ENCODE measurements around the gene KCNIP4. TPM values are rescaled to one million over a fixed set of nuclear protein-coding genes. Genes with fewer than 3 reads are reported as not detected.
A peak's percentile ranks its signal among the peaks of the same experiment; 100 is the strongest.
"Not testable (repeated sequence)": the region's sequence is repeated elsewhere in the genome, so short reads cannot be mapped to it uniquely, and the experiment has no call there.

Gene KCNIP4
- total RNA-seq, 2 donors from 2014 or later = 1.2 TPM; not detected in 1

- Histone ChIP-seq H3K27me3 (replicated peaks; ENCODE audit: insufficient read depth) (no peaks in the 10 kb centered on the region), H3K4me3 (no peak overlapping the region), H3K36me3 (no peaks in the 10 kb centered on the region), H3K9me3 (no peaks in the 10 kb centered on the region), H3K4me1 (replicated peaks) (no peaks in the 10 kb centered on the region), H3K27ac (no peak overlapping the region)
- peak; percentile 65 for TF ChIP-seq POLR2AphosphoS5 (IDR thresholded peaks at IDR 0.05)
- no peak for TF ChIP-seq CTCF (IDR thresholded peaks at IDR 0.05)
- 8% methylated on average over 1 of the region's 1 CpG for WGBS
- intact Hi-C loops (cut with DNase I) = no loop called here
- DNase-seq (ENCODE audit: low spot score) = peak; percentile 41
These were observed 1134.9 kb downstream of the KCNIP4 start for GRCh38 chr4:20813700-20814099.

- 8% methylated on average over 4 of the region's 4 CpGs for WGBS
- H3K9me3 ChIP-seq = no peaks in the 10 kb centered on the region
- no peaks in the 10 kb centered on the region for H3K4me1 ChIP-seq (replicated peaks)
- DNase-seq (ENCODE audit: low spot score) = peak; percentile 81
- H3K36me3 ChIP-seq = no peaks in the 10 kb centered on the region
- H3K27ac ChIP-seq = no peak overlapping the region
- no peak overlapping the region for H3K4me3 ChIP-seq
- intact Hi-C loops (cut with DNase I) = no loop called here
- TF ChIP-seq POLR2AphosphoS5 (IDR thresholded peaks at IDR 0.05) = peak; percentile 80
- TF ChIP-seq CTCF (IDR thresholded peaks at IDR 0.05) = no peak
- no peaks in the 10 kb centered on the region for H3K27me3 ChIP-seq (replicated peaks; ENCODE audit: insufficient read depth)
These were observed 1138.8 kb downstream of the KCNIP4 start for GRCh38 chr4:20809812-20810211.

- H3K4me3 ChIP-seq = no peak overlapping the region
- 90% methylated on average over 1 of the region's 1 CpG for WGBS
- no peaks in the 10 kb centered on the region for H3K27me3 ChIP-seq (replicated peaks; ENCODE audit: insufficient read depth)
- no peaks in the 10 kb centered on the region for H3K9me3 ChIP-seq
- H3K4me1 ChIP-seq (replicated peaks) = no peaks in the 10 kb centered on the region
- H3K27ac ChIP-seq = no peak overlapping the region
- intact Hi-C loops (cut with DNase I) = no loop called here
- no peak for DNase-seq (ENCODE audit: low spot score)
- no peaks in the 10 kb centered on the region for H3K36me3 ChIP-seq
- TF ChIP-seq POLR2A (IDR thresholded peaks at IDR 0.05) (no peak), CTCF (IDR thresholded peaks at IDR 0.05) (no peak), POLR2AphosphoS5 (IDR thresholded peaks at IDR 0.05) (no peak)
These were observed 1142.9 kb downstream of the KCNIP4 start for GRCh38 chr4:20805716-20806115.

GRCh38 chr4:20787940-20788665 lies 1160.5 kb downstream of the KCNIP4 start:
- H3K9me3 ChIP-seq = no peaks in the 10 kb centered on the region
- no peaks in the 10 kb centered on the region for H3K4me1 ChIP-seq (replicated peaks)
- no peaks in the 10 kb centered on the region for H3K36me3 ChIP-seq
- H3K27me3 ChIP-seq (replicated peaks; ENCODE audit: insufficient read depth) = no peaks in the 10 kb centered on the region
- H3K4me3 ChIP-seq = no peak overlapping the region
- TF ChIP-seq POLR2AphosphoS5 (IDR thresholded peaks at IDR 0.05) (peak; percentile 65), POLR2A (IDR thresholded peaks at IDR 0.05) (no peak), CTCF (IDR thresholded peaks at IDR 0.05) (no peak)
- DNase-seq (ENCODE audit: low spot score) = peak; percentile 21
- intact Hi-C loops (cut with DNase I) = no loop called here
- 30% methylated on average over 2 of the region's 2 CpGs for WGBS
- H3K27ac ChIP-seq = no peak overlapping the region

GRCh38 chr4:20783134-20783533 lies 1165.4 kb downstream of the KCNIP4 start:
- H3K27ac ChIP-seq; H3K9me3 ChIP-seq; H3K27me3 ChIP-seq (replicated peaks; ENCODE audit: insufficient read depth); intact Hi-C loops (cut with DNase I); H3K36me3 ChIP-seq; H3K4me3 ChIP-seq; H3K4me1 ChIP-seq (replicated peaks); DNase-seq (ENCODE audit: low spot score): not testable (repeated sequence)
- WGBS = 96% methylated on average over 1 of the region's 1 CpG
